DOHH2 (cell line): ENCODE results near the gene RAB4B.
A peak's percentile ranks its signal among the peaks of the same experiment; 100 is the strongest.

Experiments used
- H3F3A ChIP-seq: fragments of 200-600 bp; sonication (generic), shearing (Covaris generic); 2 replicates; pipeline ENCODE4 v1.6.0; 2016; ENCODE audit warnings: antibody characterized with exemption, mild to moderate bottlenecking; ENCODE audit not compliant: control insufficient read depth, insufficient read depth
- H3K27ac ChIP-seq: fragments of 200-600 bp; sonication (generic); 2 replicates; pipeline ENCODE4 v1.5.1; 2014; ENCODE audit warnings: low read depth, mild to moderate bottlenecking, low read length, moderate library complexity
- H3K27me3 ChIP-seq: fragments of 200-600 bp; sonication (generic); 2 replicates; pipeline ENCODE4 v1.6.1; 2014; ENCODE audit warnings: mild to moderate bottlenecking, low read length, mixed read lengths; ENCODE audit not compliant: control insufficient read depth
- H3K36me3 ChIP-seq: fragments of 200-600 bp; sonication (generic); 2 replicates; pipeline ENCODE4 v1.6.1; 2014; ENCODE audit warnings: mild to moderate bottlenecking, low read length, moderate library complexity, mixed read lengths; ENCODE audit not compliant: control insufficient read depth
- H3K4me1 ChIP-seq: fragments of 200-600 bp; sonication (generic); 2 replicates; pipeline ENCODE4 v1.6.1; 2014; ENCODE audit warnings: mild to moderate bottlenecking, low read length, mixed read lengths; ENCODE audit not compliant: control insufficient read depth
- H3K4me2 ChIP-seq: fragments of 200-600 bp; sonication (generic); 2 replicates; pipeline ENCODE4 v1.6.0; 2014; ENCODE audit warnings: mild to moderate bottlenecking, low read length, moderate library complexity
- H3K4me3 ChIP-seq: fragments of 200-600 bp; sonication (generic); 2 replicates; pipeline ENCODE4 v1.5.1; 2014; ENCODE audit warnings: mild to moderate bottlenecking, low read length, mixed read lengths
- H3K79me2 ChIP-seq: fragments of 200-600 bp; sonication (generic); 2 replicates; pipeline ENCODE4 v1.6.1; 2014; ENCODE audit warnings: mild to moderate bottlenecking, low read length, mixed read lengths; ENCODE audit not compliant: control insufficient read depth
- H3K9me2 ChIP-seq: fragments of 200-600 bp; sonication (generic); replicated peaks from 2 replicates; pipeline ENCODE4 v1.6.1; 2014; ENCODE audit warnings: mild to moderate bottlenecking, low read length, mixed read lengths; ENCODE audit not compliant: control insufficient read depth
- H3K9me3 ChIP-seq: fragments of 200-600 bp; sonication (generic); 2 replicates; pipeline ENCODE4 v1.6.1; 2014; ENCODE audit warnings: antibody characterized with exemption, low read length, mixed read lengths; ENCODE audit not compliant: control insufficient read depth, insufficient read depth
- H4K20me1 ChIP-seq: fragments of 200-600 bp; sonication (generic); 2 replicates; pipeline ENCODE4 v1.6.0; 2014; ENCODE audit warnings: low read depth, mild to moderate bottlenecking, antibody characterized with exemption, low read length, moderate library complexity; ENCODE audit not compliant: control insufficient read depth, insufficient read depth
- CTCF ChIP-seq: fragments of 200-600 bp; sonication (generic); IDR thresholded peaks from one replicate; pipeline ENCODE4 v1.5.1; 2014; ENCODE audit warnings: antibody characterized with exemption, mild to moderate bottlenecking, low read depth, low read length; ENCODE audit not compliant: poor library complexity, severe bottlenecking
- EZH2phosphoT487 ChIP-seq: fragments of 200-600 bp; sonication (generic); IDR thresholded peaks from 2 replicates; pipeline ENCODE4 v1.6.1; 2017; ENCODE audit warnings: borderline replicate concordance, mild to moderate bottlenecking, antibody characterized with exemption, low read length, moderate library complexity, mixed read lengths

Gene RAB4B

DNA sequence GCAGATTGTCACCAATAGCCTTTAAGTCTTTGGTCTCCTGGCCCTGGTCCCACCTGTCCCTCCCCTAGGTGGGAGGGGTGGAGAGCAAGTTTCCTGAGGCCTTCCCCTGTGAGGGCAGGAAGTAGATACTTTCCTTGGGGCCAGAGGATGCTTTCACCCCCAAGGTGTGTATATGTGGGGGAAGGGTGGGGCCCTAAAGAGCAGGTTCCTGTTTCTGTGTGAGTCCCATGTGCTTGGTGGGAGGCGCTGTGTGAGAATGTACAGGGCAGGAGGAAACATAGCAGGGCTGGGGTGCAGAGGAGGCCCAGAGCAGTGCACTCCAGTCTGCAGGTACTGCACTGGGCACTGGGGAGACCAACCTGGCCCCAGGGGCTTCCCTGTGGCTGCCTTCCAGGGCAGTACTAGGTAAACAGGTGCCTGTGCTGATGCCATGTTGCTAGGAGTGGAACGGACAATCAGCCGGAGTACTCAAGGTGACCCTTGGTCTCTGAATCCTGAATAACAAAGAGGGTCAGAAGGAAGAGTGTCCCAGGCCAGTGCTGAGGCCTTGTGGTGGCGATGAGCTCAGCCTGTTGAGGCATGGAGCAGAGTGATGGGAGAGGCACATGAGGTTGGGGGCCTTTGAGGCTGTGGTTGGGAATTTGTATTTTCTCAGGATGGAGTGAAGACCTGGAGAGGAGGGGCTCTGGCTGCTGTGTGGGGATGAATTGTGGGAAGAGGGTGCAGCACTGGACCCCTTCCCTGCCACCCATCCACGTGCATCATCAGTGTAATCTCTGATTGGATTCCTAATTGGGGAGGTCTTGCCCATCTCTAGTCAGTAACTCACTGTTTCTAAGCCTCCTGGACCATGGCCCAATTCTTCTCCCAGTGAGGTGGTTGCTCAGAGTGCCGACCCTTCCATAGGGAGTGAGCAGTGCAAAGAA, 26.1 kb downstream of the RAB4B start:
- Histone ChIP-seq H3K79me2 (peaks cover 90% of the 10 kb centered on the region), H3K4me1 (peaks cover 78% of the 10 kb centered on the region), H3K27ac (peak overlapping the region; percentile 75), H4K20me1 (peaks cover 57% of the 10 kb centered on the region), H3K36me3 (peaks cover 90% of the 10 kb centered on the region), H3K27me3 (no peaks in the 10 kb centered on the region), H3K9me3 (no peaks in the 10 kb centered on the region), H3K4me2 (peak overlapping the region; percentile 84), H3F3A (peaks cover 9% of the 10 kb centered on the region), H3K9me2 (no peaks in the 10 kb centered on the region), H3K4me3 (peak overlapping the region; percentile 66)
- peak; percentile 36 for TF ChIP-seq CTCF
- no peak for TF ChIP-seq EZH2phosphoT487

- Histone ChIP-seq H3K4me1 (peaks cover 78% of the 10 kb centered on the region), H3K36me3 (peaks cover 93% of the 10 kb centered on the region), H3K4me2 (peak overlapping the region; percentile 84), H3K79me2 (peaks cover 83% of the 10 kb centered on the region), H3K27ac (peak overlapping the region; percentile 75), H3K4me3 (no peak overlapping the region), H3K9me3 (no peaks in the 10 kb centered on the region), H3K9me2 (no peaks in the 10 kb centered on the region), H3F3A (peaks cover 9% of the 10 kb centered on the region), H3K27me3 (no peaks in the 10 kb centered on the region), H4K20me1 (peaks cover 57% of the 10 kb centered on the region)
- TF ChIP-seq EZH2phosphoT487: no peak
- TF ChIP-seq CTCF: peak; percentile 13
These were observed 26.8 kb downstream of the RAB4B start for GRCh38 chr19:40804783-40805242.

GRCh38 chr19:40805258-40805868, 27.3 kb downstream of the RAB4B start:
- peaks cover 73% of the 10 kb centered on the region for H3K4me1 ChIP-seq
- peaks cover 51% of the 10 kb centered on the region for H4K20me1 ChIP-seq

More at GRCh38 chr19:40805258-40805868, 27.3 kb downstream of the RAB4B start:
- TF ChIP-seq EZH2phosphoT487 (no peak), CTCF (no peak)
- Histone ChIP-seq H3K4me3 (no peak overlapping the region), H3K27me3 (no peaks in the 10 kb centered on the region), H3K4me2 (peak overlapping the region; percentile 84), H3K79me2 (peaks cover 77% of the 10 kb centered on the region), H3K27ac (peak overlapping the region; percentile 75; the same call in 1 of the 2 replicates), H3K9me3 (no peaks in the 10 kb centered on the region), H3K9me2 (no peaks in the 10 kb centered on the region), H3K36me3 (peaks cover 90% of the 10 kb centered on the region), H3F3A (peaks cover 9% of the 10 kb centered on the region)
